ENCODE measurements around the gene ARF6.

Gene ARF6

GRCh38 chr14:49945448-49946319 lies 52.8 kb downstream of the ARF6 start:
- DNase-seq, result no peak
